NCI-H128 (cell line): ENCODE results near the gene TMEM59.
"Not testable (repeated sequence)": the region's sequence is repeated elsewhere in the genome, so short reads cannot be mapped to it uniquely, and the experiment has no call there.

Experiments used
- DNase-seq: peaks from one replicate; lab custom pipeline; 2025; ENCODE audit not compliant: unreplicated experiment; lab: John Stamatoyannopoulos, UW

TMEM59 gene

GRCh38 chr1:54053745-54054437, 887 bp upstream of the TMEM59 start:
- DNase-seq, result no peak

- peak; percentile 31 for DNase-seq
Measured at GRCh38 chr1:54052431-54052933, 522 bp downstream of the TMEM59 start.

GRCh38 chr1:54051933-54052430, 1.0 kb downstream of the TMEM59 start:
- DNase-seq, result no peak

- not testable (repeated sequence) for DNase-seq
Measured at GRCh38 chr1:54050435-54050834, 2.6 kb downstream of the TMEM59 start.

GRCh38 chr1:54047384-54048305, 5.4 kb downstream of the TMEM59 start:
- DNase-seq, result no peak

DNA sequence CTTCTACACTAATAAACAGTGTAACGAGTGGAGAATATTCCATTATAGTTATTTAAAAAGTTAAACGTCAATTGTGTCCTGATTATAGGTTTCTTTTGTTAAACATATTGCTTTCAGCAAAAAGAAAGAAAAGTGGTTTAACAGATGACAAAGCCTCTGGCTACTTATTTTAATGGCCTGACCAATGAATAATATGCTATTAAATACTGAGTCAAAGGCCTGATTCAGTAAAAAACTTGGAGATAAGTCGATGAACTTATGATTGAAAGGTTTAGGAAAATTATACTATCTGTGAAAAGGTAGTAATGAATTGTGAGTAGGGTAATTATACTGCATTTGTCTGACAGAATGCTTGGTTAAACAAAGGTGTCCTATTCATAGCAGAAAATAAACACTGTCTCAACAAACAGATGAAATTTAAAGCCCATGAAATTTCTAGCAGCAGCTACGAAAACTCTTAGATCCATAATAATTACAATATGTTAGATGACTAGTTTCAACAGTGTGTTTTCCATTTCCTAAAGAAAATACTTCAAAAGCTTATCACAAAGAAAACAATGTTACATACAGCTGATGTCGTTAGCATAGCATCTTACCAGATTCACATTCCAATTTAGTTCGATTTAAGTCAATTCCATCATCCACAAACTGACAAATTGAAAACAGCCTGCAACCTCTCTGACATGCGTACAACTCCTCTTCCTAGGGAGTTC, 6.2 kb downstream of the TMEM59 start:
- DNase-seq, result no peak

- DNase-seq, result no peak
Measured at GRCh38 chr1:54045496-54045895, 7.5 kb downstream of the TMEM59 start.

GRCh38 chr1:54041806-54042205, 11.2 kb downstream of the TMEM59 start:
- DNase-seq, result no peak

DNA sequence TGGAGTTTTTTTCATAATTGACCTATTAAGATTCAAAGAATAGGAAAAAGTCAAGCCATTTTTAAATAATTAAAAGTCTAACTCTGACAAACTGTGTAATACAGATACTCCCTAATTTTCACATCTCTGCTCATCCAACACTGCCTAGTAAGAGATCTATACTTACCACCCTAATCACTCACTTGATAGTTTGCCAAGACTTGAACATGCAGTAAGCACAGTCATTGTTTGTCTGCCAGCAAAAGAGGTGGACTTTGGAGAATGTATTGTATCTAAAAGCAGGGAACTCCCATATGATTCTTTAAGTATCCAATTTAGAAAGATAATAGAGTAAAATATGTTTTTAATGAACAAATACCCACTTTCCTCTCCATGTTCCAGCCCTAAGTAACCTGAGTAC, 15.5 kb downstream of the TMEM59 start:
- DNase-seq, result no peak

GRCh38 chr1:54028306-54029251, 24.4 kb downstream of the TMEM59 start:
- DNase-seq, result no peak

GRCh38 chr1:54027848-54028247, 25.2 kb downstream of the TMEM59 start:
- DNase-seq, result no peak

GRCh38 chr1:54024811-54025210, 28.2 kb downstream of the TMEM59 start:
- DNase-seq, result not testable (repeated sequence)

DNA sequence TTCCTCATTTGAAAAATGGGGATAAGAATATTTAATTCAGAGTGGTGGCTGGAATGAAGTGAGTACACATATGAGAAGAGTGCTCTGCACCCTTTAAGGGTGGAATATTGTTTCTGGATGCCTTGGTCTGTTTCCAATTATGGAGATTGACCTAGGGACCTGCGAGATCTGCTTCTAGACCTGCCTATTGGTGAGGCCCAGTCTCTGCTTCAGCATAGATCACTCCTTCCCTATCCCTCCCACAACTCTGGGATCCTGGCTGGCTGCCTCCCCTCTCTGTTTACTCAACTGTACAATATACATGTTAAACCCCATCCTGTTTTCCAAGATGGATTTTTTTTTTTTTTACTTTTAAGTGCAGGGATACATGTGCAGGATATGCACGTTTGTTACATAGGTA, 28.6 kb downstream of the TMEM59 start:
- no peak for DNase-seq

- not testable (repeated sequence) for DNase-seq
Measured at GRCh38 chr1:54019562-54020176, 33.3 kb downstream of the TMEM59 start.

- no peak for DNase-seq
Measured at GRCh38 chr1:54018635-54019034, 34.4 kb downstream of the TMEM59 start.

DNA sequence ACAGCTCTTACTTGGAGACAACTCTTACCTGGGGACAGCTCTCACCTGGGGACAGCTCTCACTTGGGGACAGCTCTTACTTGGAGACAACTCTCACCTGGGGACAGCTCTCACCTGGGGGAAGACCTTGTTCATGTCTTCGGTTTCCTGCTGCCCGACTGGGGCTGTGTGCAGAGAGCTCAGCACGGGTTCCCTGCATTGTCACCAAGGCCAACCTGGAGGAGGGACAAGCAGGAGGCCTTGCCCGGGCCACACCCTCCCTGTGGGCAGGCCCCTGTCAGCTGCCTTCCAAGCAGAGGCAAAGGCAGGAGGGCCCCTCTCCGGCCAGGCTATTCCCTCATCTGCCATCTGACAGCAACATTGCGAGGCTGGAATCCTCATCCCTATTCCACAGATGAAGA, 35.0 kb downstream of the TMEM59 start, which contains the start of gene LDLRAD1:
Gene LDLRAD1 (minus strand): TSS at position 208 of the 400 bp plus-strand sequence. CDS start 74 bp downstream, at position 134.
- no peak for DNase-seq

- DNase-seq, result no peak
Measured at GRCh38 chr1:54016343-54017282, 36.4 kb downstream of the TMEM59 start.

DNA sequence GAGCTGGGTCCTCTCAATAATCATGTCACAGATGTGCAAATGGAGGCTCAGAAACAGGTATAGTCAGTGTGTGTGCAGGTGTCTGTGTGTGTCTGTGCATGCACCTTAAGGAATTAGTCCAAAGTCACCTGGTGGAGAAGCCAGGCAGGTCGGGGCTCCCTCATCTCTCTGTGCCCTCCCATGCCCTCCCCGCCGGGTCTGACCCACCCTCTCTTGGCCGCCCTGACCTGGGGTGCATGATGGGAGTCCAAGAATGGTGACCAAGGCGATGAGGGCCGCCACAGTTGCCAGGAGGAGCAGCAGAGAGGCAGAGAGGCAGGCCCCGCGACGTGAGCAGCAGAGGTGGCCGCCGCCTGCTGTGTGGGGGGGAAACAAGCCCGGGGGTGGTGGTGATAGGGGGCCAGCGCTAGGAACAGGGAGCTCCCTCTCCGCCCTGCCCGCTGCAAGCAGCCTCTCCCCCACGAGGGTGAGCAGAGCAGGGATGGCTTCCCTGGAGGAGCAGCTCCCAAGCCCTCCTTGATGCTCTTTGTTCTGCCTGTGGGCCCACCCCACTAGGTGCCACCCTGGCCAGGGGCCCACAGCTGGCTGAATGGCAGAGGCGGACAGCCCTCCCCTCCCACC, 38.9 kb downstream of the TMEM59 start:
- DNase-seq, result no peak
